Measurements from ENCODE around the gene CAMTA1. TPM values are rescaled to one million over a fixed set of nuclear protein-coding genes. Genes with fewer than 3 reads are reported as not detected.

Gene CAMTA1
- total and polyA plus RNA-seq, 8 donors = 13.0 to 54.2 (median 23.6) TPM

- ATAC-seq (no peak), DNase-seq (peak in 2 of 6 donors; percentile 23 to 24), FAIRE-seq (no peak)
- H3K36me3 ChIP-seq = no peaks in the 10 kb centered on the region
- no peak for TF ChIP-seq CTCF (IDR thresholded peaks at IDR 0.05)
- H3K9me3 ChIP-seq = no peaks in the 10 kb centered on the region
- WGBS, 2 donors = 73 to 74% methylated on average over 4 of the region's 4 CpGs
- no peak overlapping the region for H3K4me3 ChIP-seq
- no peaks in the 10 kb centered on the region for H3K27me3 ChIP-seq
- intact Hi-C loops (cut with DNase I) = no loop called here
- no peak overlapping the region for H3K27ac ChIP-seq
- peaks cover 0 to 5% (median 0%) of the 10 kb centered on the region in 3 donors for H3K4me1 ChIP-seq
These were observed 805.2 kb downstream of the CAMTA1 start for GRCh38 chr1:7590426-7590790.

- Histone ChIP-seq H3K27me3 (no peaks in the 10 kb centered on the region), H3K9me3 (no peaks in the 10 kb centered on the region), H3K36me3 (no peaks in the 10 kb centered on the region), H3K27ac (no peak overlapping the region), H3K4me3 (no peak overlapping the region), H3K4me1 (no peaks in the 10 kb centered on the region)
- 91 to 93% methylated on average over 10 of the region's 10 CpGs for WGBS, 2 donors
- intact Hi-C loops (cut with DNase I) = no loop called here
- TF ChIP-seq CTCF (IDR thresholded peaks at IDR 0.05) = no peak
- FAIRE-seq (no peak), ATAC-seq (no peak), DNase-seq (peak in 1 of 6 donors; percentile 20)
These were observed 806.3 kb downstream of the CAMTA1 start for GRCh38 chr1:7591565-7591964.

- DNase-seq (peak in 1 of 6 donors; percentile 30), ATAC-seq (no peak), FAIRE-seq (no peak)
- Histone ChIP-seq H3K36me3 (no peaks in the 10 kb centered on the region), H3K27ac (no peak overlapping the region), H3K4me3 (no peak overlapping the region), H3K4me1 (no peaks in the 10 kb centered on the region), H3K27me3 (no peaks in the 10 kb centered on the region), H3K9me3 (no peaks in the 10 kb centered on the region)
- TF ChIP-seq CTCF (IDR thresholded peaks at IDR 0.05) = no peak
- 87 to 92% methylated on average over 14 of the region's 14 CpGs for WGBS, 2 donors
- intact Hi-C loops (cut with DNase I) = no loop called here
These were observed 807.0 kb downstream of the CAMTA1 start for GRCh38 chr1:7592120-7592798.

- DNase-seq (peak in 1 of 6 donors; percentile 23), ATAC-seq (no peak), FAIRE-seq (no peak)
- H3K9me3 ChIP-seq = no peaks in the 10 kb centered on the region
- no peaks in the 10 kb centered on the region for H3K36me3 ChIP-seq
- H3K4me3 ChIP-seq = no peak overlapping the region
- H3K4me1 ChIP-seq = no peaks in the 10 kb centered on the region
- 73 to 74% methylated on average over 5 of the region's 5 CpGs for WGBS, 2 donors
- H3K27me3 ChIP-seq = no peaks in the 10 kb centered on the region
- H3K27ac ChIP-seq = no peak overlapping the region
- intact Hi-C loops (cut with DNase I) = no loop called here
- no peak for TF ChIP-seq CTCF (IDR thresholded peaks at IDR 0.05)
These were observed 808.9 kb downstream of the CAMTA1 start for GRCh38 chr1:7594002-7594713.
